Activated naive CD4-positive, alpha-beta T cell treated with anti-CD3 and anti-CD28 coated beads, Interleukin-2, amount 50 U/mL, for 16 hours (primary cell): Measurements from ENCODE around the gene MPV17.
A peak's percentile ranks its signal among the peaks of the same experiment; 100 is the strongest.
"Not testable (repeated sequence)": the region's sequence is repeated elsewhere in the genome, so short reads cannot be mapped to it uniquely, and the experiment has no call there.

ENCODE experiments used
- DNase-seq: peaks from one replicate; pipeline ENCODE4 v3.0.0-alpha.2; 2020

Gene MPV17

GRCh38 chr2:27322301-27322765 lies 564 bp downstream of the MPV17 start:
- DNase-seq, result no peak

- no peak for DNase-seq
These were observed 1.8 kb downstream of the MPV17 start for GRCh38 chr2:27320958-27321543.

GRCh38 chr2:27319839-27320238 lies 3.1 kb downstream of the MPV17 start:
- not testable (repeated sequence) for DNase-seq

- no peak for DNase-seq
These were observed 6.1 kb downstream of the MPV17 start for GRCh38 chr2:27316655-27317412.

- no peak for DNase-seq
These were observed 7.8 kb downstream of the MPV17 start for GRCh38 chr2:27315122-27315521.

GRCh38 chr2:27314709-27315108 lies 8.2 kb downstream of the MPV17 start:
- DNase-seq, result no peak

GRCh38 chr2:27313882-27314645 lies 8.8 kb downstream of the MPV17 start:
- no peak for DNase-seq

GRCh38 chr2:27312152-27312551 lies 10.7 kb downstream of the MPV17 start:
- DNase-seq, result no peak

GRCh38 chr2:27309651-27310050 lies 13.2 kb downstream of the MPV17 start:
- DNase-seq, result no peak

GRCh38 chr2:27308359-27308881 lies 14.5 kb downstream of the MPV17 start, which contains the start of gene UCN:
UCN (minus strand) TSS chr2:27308445; CDS start chr2:27307895, 550 bp downstream.
- DNase-seq, result no peak

- no peak for DNase-seq
These were observed 15.1 kb downstream of the MPV17 start for GRCh38 chr2:27307545-27308358.

- no peak for DNase-seq
These were observed 15.7 kb downstream of the MPV17 start for GRCh38 chr2:27307287-27307544.

- DNase-seq, result peak; percentile 58
These were observed 16.2 kb downstream of the MPV17 start for GRCh38 chr2:27306573-27307286.

GRCh38 chr2:27306136-27306535 lies 16.8 kb downstream of the MPV17 start:
- DNase-seq, result no peak

GRCh38 chr2:27305516-27305915 lies 17.4 kb downstream of the MPV17 start:
- no peak for DNase-seq

GRCh38 chr2:27304488-27305240 lies 18.2 kb downstream of the MPV17 start:
- DNase-seq, result no peak

- peak; percentile 31 for DNase-seq
These were observed 19.5 kb downstream of the MPV17 start for GRCh38 chr2:27303093-27304025.

- DNase-seq, result not testable (repeated sequence)
These were observed 22.3 kb downstream of the MPV17 start for GRCh38 chr2:27300606-27301005.

- DNase-seq, result no peak
These were observed 24.4 kb downstream of the MPV17 start for GRCh38 chr2:27298391-27299080.

GRCh38 chr2:27297195-27297594 lies 25.7 kb downstream of the MPV17 start:
- no peak for DNase-seq
